ENCODE data around the gene HDAC2.

Gene HDAC2

GRCh38 chr6:113888956-113889630 lies 81.9 kb downstream of the HDAC2 start:
- TF ChIP-seq, protein P1, sequence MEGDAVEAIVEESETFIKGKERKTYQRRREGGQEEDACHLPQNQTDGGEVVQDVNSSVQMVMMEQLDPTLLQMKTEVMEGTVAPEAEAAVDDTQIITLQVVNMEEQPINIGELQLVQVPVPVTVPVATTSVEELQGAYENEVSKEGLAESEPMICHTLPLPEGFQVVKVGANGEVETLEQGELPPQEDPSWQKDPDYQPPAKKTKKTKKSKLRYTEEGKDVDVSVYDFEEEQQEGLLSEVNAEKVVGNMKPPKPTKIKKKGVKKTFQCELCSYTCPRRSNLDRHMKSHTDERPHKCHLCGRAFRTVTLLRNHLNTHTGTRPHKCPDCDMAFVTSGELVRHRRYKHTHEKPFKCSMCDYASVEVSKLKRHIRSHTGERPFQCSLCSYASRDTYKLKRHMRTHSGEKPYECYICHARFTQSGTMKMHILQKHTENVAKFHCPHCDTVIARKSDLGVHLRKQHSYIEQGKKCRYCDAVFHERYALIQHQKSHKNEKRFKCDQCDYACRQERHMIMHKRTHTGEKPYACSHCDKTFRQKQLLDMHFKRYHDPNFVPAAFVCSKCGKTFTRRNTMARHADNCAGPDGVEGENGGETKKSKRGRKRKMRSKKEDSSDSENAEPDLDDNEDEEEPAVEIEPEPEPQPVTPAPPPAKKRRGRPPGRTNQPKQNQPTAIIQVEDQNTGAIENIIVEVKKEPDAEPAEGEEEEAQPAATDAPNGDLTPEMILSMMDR (conservative IDR thresholded peaks at IDR 0.05), result no peak
- no peak overlapping the region for H3K27ac ChIP-seq

- TF ChIP-seq, protein P1 (conservative IDR thresholded peaks at IDR 0.05), result no peak
- H3K27ac ChIP-seq, result no peak overlapping the region
Observed at GRCh38 chr6:113888493-113888892, 82.5 kb downstream of the HDAC2 start.

GRCh38 chr6:113886512-113886911 lies 84.4 kb downstream of the HDAC2 start:
- TF ChIP-seq, protein P1 (conservative IDR thresholded peaks at IDR 0.05), result no peak
- H3K27ac ChIP-seq, result no peak overlapping the region

DNA sequence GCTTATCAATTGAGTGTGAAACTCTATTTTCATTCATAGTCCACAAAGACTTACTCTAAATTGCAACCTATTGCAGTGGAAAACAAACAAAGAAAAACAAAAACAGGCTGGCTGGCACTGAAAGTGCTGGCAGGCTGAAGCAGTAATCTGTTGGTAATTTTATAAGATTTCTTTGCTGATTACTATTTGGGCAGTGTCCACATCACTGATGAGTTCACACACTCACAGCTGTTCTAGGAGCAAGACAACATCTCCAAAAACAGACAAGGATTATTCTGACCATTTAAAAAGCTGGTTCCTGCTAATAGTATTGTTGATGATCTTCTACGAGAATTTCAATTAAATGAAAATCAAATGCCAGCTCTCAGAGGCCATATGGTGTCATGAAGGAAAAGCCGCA lies 86.9 kb downstream of the HDAC2 start:
- H3K27ac ChIP-seq, result no peak overlapping the region
- TF ChIP-seq, protein P1 (conservative IDR thresholded peaks at IDR 0.05), result no peak
